Measurements from ENCODE around the gene GRIA3.

- TF ChIP-seq CTCF (conservative IDR thresholded peaks at IDR 0.05; ENCODE audit: low read depth, low read length), result no peak
- no peak for TF ChIP-seq EZH2 (IDR thresholded peaks at IDR 0.05; ENCODE audit: low read length, unreplicated experiment)
- no peak for TF ChIP-seq EZH2phosphoT487 (IDR thresholded peaks at IDR 0.05; ENCODE audit: borderline replicate concordance, low read length)
These were observed 90.7 kb downstream of the GRIA3 start for GRCh38 chrX:123274796-123275195.
